Stimulated activated CD4-positive, alpha-beta T cell treated with anti-CD3 and anti-CD28 coated beads, TNF-alpha, amount 100 ng/mL, for 4 hours (primary cell): ENCODE measurements around the gene ITPK1.

Experiments
- DNase-seq, 3 experiments: peaks; one replicate each; pipeline ENCODE4 v3.0.0-alpha.2; 2020; ENCODE audit warnings: low read depth in 3 of 3

Gene ITPK1

GRCh38 chr14:92990456-92991430, 125.0 kb downstream of the ITPK1 start:
- DNase-seq = no peak

GRCh38 chr14:92988786-92989755, 126.7 kb downstream of the ITPK1 start:
- DNase-seq = no peak

GRCh38 chr14:92987713-92988510, 127.8 kb downstream of the ITPK1 start:
- DNase-seq = no peak

- DNase-seq = no peak
Observed at GRCh38 chr14:92987148-92987570, 128.6 kb downstream of the ITPK1 start.

- no peak for DNase-seq
Observed at GRCh38 chr14:92986254-92987147, 129.2 kb downstream of the ITPK1 start.

GRCh38 chr14:92985521-92985920, 130.2 kb downstream of the ITPK1 start:
- DNase-seq = no peak

GRCh38 chr14:92984896-92985295, 130.8 kb downstream of the ITPK1 start:
- no peak for DNase-seq

- DNase-seq = no peak
Observed at GRCh38 chr14:92984082-92984788, 131.5 kb downstream of the ITPK1 start.

GRCh38 chr14:92982956-92983355, 132.8 kb downstream of the ITPK1 start:
- no peak for DNase-seq

- no peak for DNase-seq
Observed at GRCh38 chr14:92981726-92982125, 134.0 kb downstream of the ITPK1 start.

GRCh38 chr14:92980866-92981265, 134.9 kb downstream of the ITPK1 start:
- DNase-seq = no peak

GRCh38 chr14:92978229-92979021, 137.3 kb downstream of the ITPK1 start:
- DNase-seq = no peak

GRCh38 chr14:92976268-92976667, 139.5 kb downstream of the ITPK1 start:
- no peak for DNase-seq

GRCh38 chr14:92974541-92975345, 141.0 kb downstream of the ITPK1 start:
- no peak for DNase-seq

- DNase-seq = no peak
Observed at GRCh38 chr14:92973798-92974372, 141.8 kb downstream of the ITPK1 start.

- DNase-seq = no peak
Observed at GRCh38 chr14:92973261-92973797, 142.4 kb downstream of the ITPK1 start.

- DNase-seq = no peak
Observed at GRCh38 chr14:92971601-92972180, 144.0 kb downstream of the ITPK1 start.
